Measurements from ENCODE around the gene RP2.

DNA sequence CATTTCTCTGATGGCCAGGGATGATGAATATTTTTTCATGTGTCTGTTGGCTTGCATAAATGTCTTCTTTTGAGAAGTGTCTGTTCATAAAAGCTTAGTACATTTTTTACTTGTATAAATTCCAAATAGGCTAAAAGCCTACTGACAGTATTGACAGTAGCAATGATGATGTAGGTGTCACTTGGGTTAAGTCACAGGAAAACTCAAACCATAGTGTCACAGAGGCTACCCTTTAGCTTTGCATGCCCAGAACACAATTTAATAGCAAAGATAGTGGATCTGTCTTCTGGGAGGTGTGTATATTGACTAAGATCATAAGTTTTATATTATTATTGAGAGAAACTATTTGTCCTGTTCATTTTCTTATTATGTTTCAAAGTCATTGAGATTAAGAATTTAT lies 8.1 kb downstream of the RP2 start:
- TF ChIP-seq, protein P1, sequence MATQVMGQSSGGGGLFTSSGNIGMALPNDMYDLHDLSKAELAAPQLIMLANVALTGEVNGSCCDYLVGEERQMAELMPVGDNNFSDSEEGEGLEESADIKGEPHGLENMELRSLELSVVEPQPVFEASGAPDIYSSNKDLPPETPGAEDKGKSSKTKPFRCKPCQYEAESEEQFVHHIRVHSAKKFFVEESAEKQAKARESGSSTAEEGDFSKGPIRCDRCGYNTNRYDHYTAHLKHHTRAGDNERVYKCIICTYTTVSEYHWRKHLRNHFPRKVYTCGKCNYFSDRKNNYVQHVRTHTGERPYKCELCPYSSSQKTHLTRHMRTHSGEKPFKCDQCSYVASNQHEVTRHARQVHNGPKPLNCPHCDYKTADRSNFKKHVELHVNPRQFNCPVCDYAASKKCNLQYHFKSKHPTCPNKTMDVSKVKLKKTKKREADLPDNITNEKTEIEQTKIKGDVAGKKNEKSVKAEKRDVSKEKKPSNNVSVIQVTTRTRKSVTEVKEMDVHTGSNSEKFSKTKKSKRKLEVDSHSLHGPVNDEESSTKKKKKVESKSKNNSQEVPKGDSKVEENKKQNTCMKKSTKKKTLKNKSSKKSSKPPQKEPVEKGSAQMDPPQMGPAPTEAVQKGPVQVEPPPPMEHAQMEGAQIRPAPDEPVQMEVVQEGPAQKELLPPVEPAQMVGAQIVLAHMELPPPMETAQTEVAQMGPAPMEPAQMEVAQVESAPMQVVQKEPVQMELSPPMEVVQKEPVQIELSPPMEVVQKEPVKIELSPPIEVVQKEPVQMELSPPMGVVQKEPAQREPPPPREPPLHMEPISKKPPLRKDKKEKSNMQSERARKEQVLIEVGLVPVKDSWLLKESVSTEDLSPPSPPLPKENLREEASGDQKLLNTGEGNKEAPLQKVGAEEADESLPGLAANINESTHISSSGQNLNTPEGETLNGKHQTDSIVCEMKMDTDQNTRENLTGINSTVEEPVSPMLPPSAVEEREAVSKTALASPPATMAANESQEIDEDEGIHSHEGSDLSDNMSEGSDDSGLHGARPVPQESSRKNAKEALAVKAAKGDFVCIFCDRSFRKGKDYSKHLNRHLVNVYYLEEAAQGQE (IDR thresholded peaks at IDR 0.05; ENCODE audit: low read depth): no peak
- TF ChIP-seq SRF (IDR thresholded peaks at IDR 0.05; ENCODE audit: low read depth) (no peak), FOSL1 (IDR thresholded peaks at IDR 0.05; ENCODE audit: low read depth) (no peak), EZH2 (IDR thresholded peaks at IDR 0.05) (no peak), EZH2phosphoT487 (IDR thresholded peaks at IDR 0.05; ENCODE audit: borderline replicate concordance) (no peak), POLR2AphosphoS5 (IDR thresholded peaks at IDR 0.05; ENCODE audit: low read depth, low read length) (no peak), POLR2A (IDR thresholded peaks at IDR 0.05; ENCODE audit: borderline replicate concordance, extremely low read depth, insufficient read depth, insufficient read length) (no peak), RAD21 (IDR thresholded peaks at IDR 0.05; ENCODE audit: low read depth) (no peak), CEBPB (IDR thresholded peaks at IDR 0.05; ENCODE audit: low read depth) (no peak), TCF7L2 (IDR thresholded peaks at IDR 0.05; ENCODE audit: borderline replicate concordance, extremely low read depth, insufficient read depth, insufficient read length) (no peak), SP1 (IDR thresholded peaks at IDR 0.05; ENCODE audit: low read depth) (no peak)
- TF ChIP-seq, protein P2, sequence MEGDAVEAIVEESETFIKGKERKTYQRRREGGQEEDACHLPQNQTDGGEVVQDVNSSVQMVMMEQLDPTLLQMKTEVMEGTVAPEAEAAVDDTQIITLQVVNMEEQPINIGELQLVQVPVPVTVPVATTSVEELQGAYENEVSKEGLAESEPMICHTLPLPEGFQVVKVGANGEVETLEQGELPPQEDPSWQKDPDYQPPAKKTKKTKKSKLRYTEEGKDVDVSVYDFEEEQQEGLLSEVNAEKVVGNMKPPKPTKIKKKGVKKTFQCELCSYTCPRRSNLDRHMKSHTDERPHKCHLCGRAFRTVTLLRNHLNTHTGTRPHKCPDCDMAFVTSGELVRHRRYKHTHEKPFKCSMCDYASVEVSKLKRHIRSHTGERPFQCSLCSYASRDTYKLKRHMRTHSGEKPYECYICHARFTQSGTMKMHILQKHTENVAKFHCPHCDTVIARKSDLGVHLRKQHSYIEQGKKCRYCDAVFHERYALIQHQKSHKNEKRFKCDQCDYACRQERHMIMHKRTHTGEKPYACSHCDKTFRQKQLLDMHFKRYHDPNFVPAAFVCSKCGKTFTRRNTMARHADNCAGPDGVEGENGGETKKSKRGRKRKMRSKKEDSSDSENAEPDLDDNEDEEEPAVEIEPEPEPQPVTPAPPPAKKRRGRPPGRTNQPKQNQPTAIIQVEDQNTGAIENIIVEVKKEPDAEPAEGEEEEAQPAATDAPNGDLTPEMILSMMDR (IDR thresholded peaks at IDR 0.05 in 2 of 3, conservative IDR thresholded peaks at IDR 0.05 in 1 of 3; ENCODE audit: borderline replicate concordance in 1 of 3, insufficient read depth in 1 of 3, low read depth in 2 of 3, low read length in 2 of 3): no peak
- TF ChIP-seq, protein P3, sequence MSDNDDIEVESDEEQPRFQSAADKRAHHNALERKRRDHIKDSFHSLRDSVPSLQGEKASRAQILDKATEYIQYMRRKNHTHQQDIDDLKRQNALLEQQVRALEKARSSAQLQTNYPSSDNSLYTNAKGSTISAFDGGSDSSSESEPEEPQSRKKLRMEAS (IDR thresholded peaks at IDR 0.05): no peak

Data from HCT116 (cell line).